Colonic mucosa (tissue), 4 donors: ENCODE measurements around the gene LYRM4. TPM values are rescaled to one million over a fixed set of nuclear protein-coding genes. Genes with fewer than 3 reads are reported as not detected.

Source experiments
- DNase-seq: peaks from one replicate; pipeline ENCODE4 v3.0.0-alpha.2; 2020
- H3K27ac ChIP-seq: fragments of 200-600 bp; one replicate; pipeline ENCODE4 v1.8.0; 2021
- H3K27me3 ChIP-seq: fragments of 200-600 bp; one replicate; pipeline ENCODE4 v1.8.0; 2021
- H3K36me3 ChIP-seq: fragments of 200-600 bp; one replicate; pipeline ENCODE4 v1.8.0; 2021
- H3K4me1 ChIP-seq: fragments of 200-600 bp; one replicate; pipeline ENCODE4 v1.8.0; 2021; ENCODE audit warnings: mild to moderate bottlenecking
- H3K4me3 ChIP-seq: fragments of 200-600 bp; one replicate; pipeline ENCODE4 v1.8.0; 2021
- H3K9ac ChIP-seq, 2 donors: one replicate each; pipeline ENCODE4 v1.7.0; 2013; ENCODE audit warnings: control low read depth in 2 of 2, low read depth in 2 of 2, low read length in 2 of 2
- H3K9me3 ChIP-seq: fragments of 200-600 bp; one replicate; pipeline ENCODE4 v1.8.0; 2021
- intact Hi-C: fragments of 100-400 bp; cut with DNase I; formaldehyde crosslinking; loops from one replicate; pipeline ENCODE4 v1.14.1; 2022
- total RNA-seq, 2 donors: library from RNA; stranded (reverse); fragmentation: NEBNext Ultra II Directional in 1 of 2; extraction: Animal tissue kit (Norgen Biotek cat#: 25700) in 1 of 2; gene quantifications; one replicate each; pipeline ENCODE4 v1.2.1, GENCODE V29; 2021
- TF ChIP-seq, protein P1 (sequence below): fragments of 200-600 bp; IDR thresholded peaks from one replicate; pipeline ENCODE4 v1.8.0; 2022; ENCODE audit warnings: antibody characterized with exemption, mild to moderate bottlenecking
- donor health status: healthy.
- donor health status: DM: no; HTN: no; CAD: no.
- donor health status: DM: no; HTN: no; CAD: no.

Gene LYRM4
- total RNA-seq, 2 donors from 2014 or later, result 14.0 to 17.4 TPM

GRCh38 chr6:5214570-5215052, 46.1 kb downstream of the LYRM4 start:
- DNase-seq, result peak; percentile 27
- H3K27ac ChIP-seq, result no peak overlapping the region
- no peak overlapping the region for H3K4me3 ChIP-seq
- H3K4me1 ChIP-seq, result no peaks in the 10 kb centered on the region
- no peaks in the 10 kb centered on the region for H3K9me3 ChIP-seq
- TF ChIP-seq, protein P1, sequence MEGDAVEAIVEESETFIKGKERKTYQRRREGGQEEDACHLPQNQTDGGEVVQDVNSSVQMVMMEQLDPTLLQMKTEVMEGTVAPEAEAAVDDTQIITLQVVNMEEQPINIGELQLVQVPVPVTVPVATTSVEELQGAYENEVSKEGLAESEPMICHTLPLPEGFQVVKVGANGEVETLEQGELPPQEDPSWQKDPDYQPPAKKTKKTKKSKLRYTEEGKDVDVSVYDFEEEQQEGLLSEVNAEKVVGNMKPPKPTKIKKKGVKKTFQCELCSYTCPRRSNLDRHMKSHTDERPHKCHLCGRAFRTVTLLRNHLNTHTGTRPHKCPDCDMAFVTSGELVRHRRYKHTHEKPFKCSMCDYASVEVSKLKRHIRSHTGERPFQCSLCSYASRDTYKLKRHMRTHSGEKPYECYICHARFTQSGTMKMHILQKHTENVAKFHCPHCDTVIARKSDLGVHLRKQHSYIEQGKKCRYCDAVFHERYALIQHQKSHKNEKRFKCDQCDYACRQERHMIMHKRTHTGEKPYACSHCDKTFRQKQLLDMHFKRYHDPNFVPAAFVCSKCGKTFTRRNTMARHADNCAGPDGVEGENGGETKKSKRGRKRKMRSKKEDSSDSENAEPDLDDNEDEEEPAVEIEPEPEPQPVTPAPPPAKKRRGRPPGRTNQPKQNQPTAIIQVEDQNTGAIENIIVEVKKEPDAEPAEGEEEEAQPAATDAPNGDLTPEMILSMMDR, result peak; percentile 54
- intact Hi-C loops, result loop anchor here (5.0 kb wide), 1 partner anchor 163 kb away; no protein-coding TSS in a partner anchor
- H3K36me3 ChIP-seq, result no peaks in the 10 kb centered on the region
- no peaks in the 10 kb centered on the region for H3K27me3 ChIP-seq
- H3K9ac ChIP-seq, result no peak overlapping the region

DNA sequence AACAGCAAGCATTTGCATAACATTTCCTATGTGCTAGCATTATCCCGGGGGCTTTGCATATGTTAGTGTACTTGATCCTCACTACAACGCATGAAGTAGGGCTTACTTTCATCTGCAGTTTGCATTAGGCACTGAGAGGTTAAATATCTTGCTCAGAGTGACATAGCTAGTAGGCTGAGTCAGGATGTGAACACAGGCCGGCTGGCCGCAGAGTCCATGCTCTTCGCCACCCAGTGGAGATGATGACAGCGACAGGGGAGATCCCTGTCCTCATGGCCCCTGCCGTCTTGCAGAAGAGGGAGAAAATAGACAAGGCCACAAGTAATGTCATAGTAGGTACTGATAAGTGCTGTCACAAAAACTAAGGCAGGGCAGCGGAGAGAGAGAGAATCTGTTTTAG, 46.9 kb downstream of the LYRM4 start:
- H3K4me3 ChIP-seq, result no peak overlapping the region

GRCh38 chr6:5211492-5211891, 49.3 kb downstream of the LYRM4 start:
- Histone ChIP-seq H3K27me3 (no peaks in the 10 kb centered on the region), H3K4me1 (no peaks in the 10 kb centered on the region), H3K9ac (no peak overlapping the region), H3K4me3 (no peak overlapping the region), H3K27ac (no peak overlapping the region), H3K9me3 (no peaks in the 10 kb centered on the region), H3K36me3 (no peaks in the 10 kb centered on the region)
- intact Hi-C loops, result loop anchor here (5.0 kb wide), 1 partner anchor 166 kb away; no protein-coding TSS in a partner anchor
- DNase-seq, result no peak
- TF ChIP-seq, protein P1, result no peak

More for the DNA sequence above, 46.9 kb downstream of the LYRM4 start:
- intact Hi-C loops, result loop anchor here (5.0 kb wide), 1 partner anchor 163 kb away; no protein-coding TSS in a partner anchor
- no peak for DNase-seq
- Histone ChIP-seq H3K9me3 (no peaks in the 10 kb centered on the region), H3K4me1 (no peaks in the 10 kb centered on the region), H3K9ac (no peak overlapping the region), H3K27me3 (no peaks in the 10 kb centered on the region), H3K27ac (no peak overlapping the region), H3K36me3 (no peaks in the 10 kb centered on the region)
- TF ChIP-seq, protein P1, result no peak

DNA sequence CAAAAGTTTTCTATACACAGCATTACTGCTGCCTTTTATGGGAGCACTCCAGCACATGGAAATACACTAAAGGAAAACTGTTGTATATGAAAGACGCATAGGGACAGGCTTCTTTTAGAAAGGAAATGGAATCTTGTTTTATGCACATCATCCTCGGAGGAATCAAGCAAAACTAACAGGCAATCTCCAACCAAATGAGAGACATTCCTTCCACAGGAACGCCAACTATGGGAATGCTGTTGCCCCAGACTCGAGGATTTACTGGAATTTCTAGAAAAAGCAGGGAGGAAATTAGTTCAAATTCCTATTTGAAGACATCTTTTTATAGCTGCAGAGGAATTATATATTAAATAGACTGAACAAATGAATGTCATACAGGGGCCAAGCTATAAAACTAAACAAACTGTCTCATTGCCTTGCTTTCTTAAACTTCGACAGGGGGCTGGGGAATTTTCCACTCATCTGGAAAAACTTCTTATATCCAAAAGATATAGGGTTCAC, 52.2 kb downstream of the LYRM4 start:
- Histone ChIP-seq H3K4me3 (no peak overlapping the region), H3K36me3 (no peaks in the 10 kb centered on the region), H3K9ac (no peak overlapping the region), H3K9me3 (no peaks in the 10 kb centered on the region), H3K4me1 (no peaks in the 10 kb centered on the region), H3K27ac (no peak overlapping the region), H3K27me3 (no peaks in the 10 kb centered on the region)
- TF ChIP-seq, protein P1, result no peak
- intact Hi-C loops, result no loop called here
- no peak for DNase-seq

DNA sequence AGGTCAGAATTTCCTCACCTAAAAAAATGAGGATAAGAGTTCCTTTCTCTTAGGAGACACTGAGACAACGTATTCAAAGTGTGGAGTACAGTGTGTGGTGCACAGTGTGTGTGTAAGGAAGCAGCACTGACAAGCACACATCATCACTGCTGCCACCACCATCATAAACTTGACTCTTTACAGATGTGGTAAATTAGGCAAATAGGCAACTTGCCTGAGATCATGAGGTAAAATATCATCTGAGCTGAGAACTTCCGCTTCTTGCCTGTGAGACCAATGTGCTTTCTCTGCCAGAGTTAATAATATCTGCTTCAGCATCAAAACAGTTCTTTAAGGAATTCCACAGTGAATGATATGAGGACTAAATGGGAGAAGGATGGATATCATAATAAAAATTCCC, 52.7 kb downstream of the LYRM4 start:
- H3K9ac ChIP-seq, result no peak overlapping the region
- intact Hi-C loops, result no loop called here
- H3K4me1 ChIP-seq, result no peaks in the 10 kb centered on the region
- H3K36me3 ChIP-seq, result no peaks in the 10 kb centered on the region
- no peak overlapping the region for H3K27ac ChIP-seq
- no peaks in the 10 kb centered on the region for H3K9me3 ChIP-seq
- H3K27me3 ChIP-seq, result no peaks in the 10 kb centered on the region
- H3K4me3 ChIP-seq, result no peak overlapping the region
- no peak for DNase-seq
- TF ChIP-seq, protein P1, result no peak
